Measurements from ENCODE around the gene GLUD2. TPM values are rescaled to one million over a fixed set of nuclear protein-coding genes. Genes with fewer than 3 reads are reported as not detected.

Gene GLUD2
- total and polyA plus RNA-seq, 4 donors = 2.8 to 24.3 (median 8.5) TPM

- DNase-seq (ENCODE audit: low spot score) = no peak
- 37% methylated on average over 4 of the region's 4 CpGs for WGBS
- Histone ChIP-seq H3K27ac (ENCODE audit: low read depth in 1 of 2, low read length in 2 of 2) (no peak overlapping the region), H3K27me3 (ENCODE audit: control insufficient read depth in 4 of 4, insufficient read depth in 4 of 4, low read length in 3 of 4) (no peaks in the 10 kb centered on the region), H3K4me3 (ENCODE audit: low read depth in 1 of 3, low read length in 3 of 3) (no peak overlapping the region), H3K36me3 (ENCODE audit: control insufficient read depth in 4 of 4, insufficient read depth in 3 of 4, low read depth in 1 of 4, low read length in 3 of 4) (no peaks in the 10 kb centered on the region), H3K9ac (ENCODE audit: low read depth in 1 of 2, low read length in 2 of 2) (no peak overlapping the region), H3K9me3 (ENCODE audit: control insufficient read depth in 4 of 4, low read length in 3 of 4) (no peaks in the 10 kb centered on the region), H3K4me1 (ENCODE audit: control insufficient read depth in 4 of 4, insufficient read depth in 4 of 4, low read length in 3 of 4) (no peaks in the 10 kb centered on the region)
- TF ChIP-seq YY1 (IDR thresholded peaks at IDR 0.05) (no peak), RAD21 (IDR thresholded peaks at IDR 0.05) (peak; percentile 73 to 83), CTCF (IDR thresholded peaks at IDR 0.05; ENCODE audit: low read depth, low read length, missing input control) (peak; percentile 39), EGR1 (IDR thresholded peaks at IDR 0.05; ENCODE audit: low read depth in 2 of 2) (no peak), TAF1 (conservative IDR thresholded peaks at IDR 0.05) (no peak), REST (IDR thresholded peaks at IDR 0.05) (no peak)
Observed at GRCh38 chrX:121000589-121000988, 46.8 kb upstream of the GLUD2 start.

- H3K9me3 ChIP-seq (ENCODE audit: control insufficient read depth in 4 of 4, low read length in 3 of 4) = peaks cover 0 to 2% (median 0%) of the 10 kb centered on the region in 4 donors
Observed at GRCh38 chrX:121008920-121009319, 38.5 kb upstream of the GLUD2 start.

GRCh38 chrX:121009764-121010163 is 37.6 kb upstream of the GLUD2 start:
- Histone ChIP-seq H3K9ac (ENCODE audit: low read depth in 1 of 2, low read length in 2 of 2) (no peak overlapping the region), H3K4me1 (ENCODE audit: control insufficient read depth in 4 of 4, insufficient read depth in 4 of 4, low read length in 3 of 4) (peaks cover 0 to 6% (median 4%) of the 10 kb centered on the region in 4 donors), H3K9me3 (ENCODE audit: control insufficient read depth in 4 of 4, low read length in 3 of 4) (peaks cover 0 to 11% (median 4%) of the 10 kb centered on the region in 4 donors), H3K4me3 (ENCODE audit: low read depth in 1 of 3, low read length in 3 of 3) (no peak overlapping the region), H3K27ac (ENCODE audit: low read depth in 1 of 2, low read length in 2 of 2) (no peak overlapping the region), H3K36me3 (ENCODE audit: control insufficient read depth in 4 of 4, insufficient read depth in 3 of 4, low read depth in 1 of 4, low read length in 3 of 4) (no peaks in the 10 kb centered on the region), H3K27me3 (ENCODE audit: control insufficient read depth in 4 of 4, insufficient read depth in 4 of 4, low read length in 3 of 4) (no peaks in the 10 kb centered on the region)
- TF ChIP-seq TAF1 (conservative IDR thresholded peaks at IDR 0.05) (no peak), FOXA1 (IDR thresholded peaks at IDR 0.05) (no peak), NR2F2 (IDR thresholded peaks at IDR 0.05) (no peak), REST (IDR thresholded peaks at IDR 0.05) (no peak), CTCF (IDR thresholded peaks at IDR 0.05; ENCODE audit: low read depth, low read length, missing input control) (no peak), ZBTB33 (IDR thresholded peaks at IDR 0.05) (no peak)
- DNase-seq (ENCODE audit: low spot score) = no peak
- WGBS = 75% methylated on average over 3 of the region's 3 CpGs

More at GRCh38 chrX:121008920-121009319, 38.5 kb upstream of the GLUD2 start:
- Histone ChIP-seq H3K27ac (ENCODE audit: low read depth in 1 of 2, low read length in 2 of 2) (no peak overlapping the region), H3K27me3 (ENCODE audit: control insufficient read depth in 4 of 4, insufficient read depth in 4 of 4, low read length in 3 of 4) (no peaks in the 10 kb centered on the region), H3K36me3 (ENCODE audit: control insufficient read depth in 4 of 4, insufficient read depth in 3 of 4, low read depth in 1 of 4, low read length in 3 of 4) (no peaks in the 10 kb centered on the region), H3K4me1 (ENCODE audit: control insufficient read depth in 4 of 4, insufficient read depth in 4 of 4, low read length in 3 of 4) (peaks cover 0 to 6% (median 4%) of the 10 kb centered on the region in 4 donors), H3K9ac (ENCODE audit: low read depth in 1 of 2, low read length in 2 of 2) (no peak overlapping the region), H3K4me3 (ENCODE audit: low read depth in 1 of 3, low read length in 3 of 3) (no peak overlapping the region)
- WGBS = 40% methylated on average over 1 of the region's 1 CpG
- DNase-seq (ENCODE audit: low spot score) = no peak
- TF ChIP-seq SP1 (IDR thresholded peaks at IDR 0.05) (peak; percentile 25), RAD21 (IDR thresholded peaks at IDR 0.05) (no peak), HNF4A (conservative IDR thresholded peaks at IDR 0.05) (peak in 1 of 2 donors; percentile 49)
